ENCODE data around the gene SYNGR1. TPM values are rescaled to one million over a fixed set of nuclear protein-coding genes. Genes with fewer than 3 reads are reported as not detected.

SYNGR1 gene
- total RNA-seq, 1 donor from 2014 or later = 26.6 TPM

DNA sequence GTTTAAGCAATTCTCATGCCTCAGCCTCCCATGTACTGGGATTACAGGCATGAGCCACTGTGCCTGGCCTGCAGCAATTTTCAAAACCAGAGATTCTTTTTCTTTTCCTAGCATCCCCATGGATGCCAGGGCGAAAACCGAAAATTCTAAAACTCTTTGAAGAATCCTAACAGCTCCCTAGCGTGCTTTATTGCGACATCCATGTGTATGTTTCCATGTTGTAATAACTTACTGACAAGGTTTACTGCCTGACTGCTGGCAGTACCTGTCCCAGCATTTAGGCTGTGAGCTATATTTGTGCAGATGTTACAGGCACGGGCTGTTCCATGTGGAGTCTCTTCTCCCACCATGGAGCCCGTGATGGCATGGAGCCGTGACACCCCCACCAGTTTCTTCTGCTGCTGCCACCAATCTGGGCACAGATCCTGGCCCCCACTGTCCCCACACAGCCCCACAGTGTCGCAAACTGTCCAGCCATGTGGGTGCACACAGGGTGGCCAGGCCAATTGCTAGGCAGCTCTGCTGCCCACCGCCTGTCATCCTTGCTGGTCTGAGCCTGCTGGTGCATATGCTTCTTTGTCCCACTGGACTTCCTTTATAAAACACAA lies 42.7 kb downstream of the SYNGR1 start:
- TF ChIP-seq, protein P1, sequence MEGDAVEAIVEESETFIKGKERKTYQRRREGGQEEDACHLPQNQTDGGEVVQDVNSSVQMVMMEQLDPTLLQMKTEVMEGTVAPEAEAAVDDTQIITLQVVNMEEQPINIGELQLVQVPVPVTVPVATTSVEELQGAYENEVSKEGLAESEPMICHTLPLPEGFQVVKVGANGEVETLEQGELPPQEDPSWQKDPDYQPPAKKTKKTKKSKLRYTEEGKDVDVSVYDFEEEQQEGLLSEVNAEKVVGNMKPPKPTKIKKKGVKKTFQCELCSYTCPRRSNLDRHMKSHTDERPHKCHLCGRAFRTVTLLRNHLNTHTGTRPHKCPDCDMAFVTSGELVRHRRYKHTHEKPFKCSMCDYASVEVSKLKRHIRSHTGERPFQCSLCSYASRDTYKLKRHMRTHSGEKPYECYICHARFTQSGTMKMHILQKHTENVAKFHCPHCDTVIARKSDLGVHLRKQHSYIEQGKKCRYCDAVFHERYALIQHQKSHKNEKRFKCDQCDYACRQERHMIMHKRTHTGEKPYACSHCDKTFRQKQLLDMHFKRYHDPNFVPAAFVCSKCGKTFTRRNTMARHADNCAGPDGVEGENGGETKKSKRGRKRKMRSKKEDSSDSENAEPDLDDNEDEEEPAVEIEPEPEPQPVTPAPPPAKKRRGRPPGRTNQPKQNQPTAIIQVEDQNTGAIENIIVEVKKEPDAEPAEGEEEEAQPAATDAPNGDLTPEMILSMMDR (IDR thresholded peaks at IDR 0.05) = no peak
- Mint-ChIP-seq H3K27ac (ENCODE audit: unreplicated experiment) (no peak overlapping the region), H3K4me3 (ENCODE audit: unreplicated experiment) (no peak overlapping the region), H3K27me3 (ENCODE audit: unreplicated experiment) (no peaks in the 10 kb centered on the region), H3K9me3 (ENCODE audit: unreplicated experiment) (no peaks in the 10 kb centered on the region), H3K4me1 (ENCODE audit: unreplicated experiment) (peaks cover 7% of the 10 kb centered on the region), H3K36me3 (ENCODE audit: unreplicated experiment) (no peaks in the 10 kb centered on the region)
- DNase-seq (ENCODE audit: extremely low spot score, unreplicated experiment) = no peak

DNA sequence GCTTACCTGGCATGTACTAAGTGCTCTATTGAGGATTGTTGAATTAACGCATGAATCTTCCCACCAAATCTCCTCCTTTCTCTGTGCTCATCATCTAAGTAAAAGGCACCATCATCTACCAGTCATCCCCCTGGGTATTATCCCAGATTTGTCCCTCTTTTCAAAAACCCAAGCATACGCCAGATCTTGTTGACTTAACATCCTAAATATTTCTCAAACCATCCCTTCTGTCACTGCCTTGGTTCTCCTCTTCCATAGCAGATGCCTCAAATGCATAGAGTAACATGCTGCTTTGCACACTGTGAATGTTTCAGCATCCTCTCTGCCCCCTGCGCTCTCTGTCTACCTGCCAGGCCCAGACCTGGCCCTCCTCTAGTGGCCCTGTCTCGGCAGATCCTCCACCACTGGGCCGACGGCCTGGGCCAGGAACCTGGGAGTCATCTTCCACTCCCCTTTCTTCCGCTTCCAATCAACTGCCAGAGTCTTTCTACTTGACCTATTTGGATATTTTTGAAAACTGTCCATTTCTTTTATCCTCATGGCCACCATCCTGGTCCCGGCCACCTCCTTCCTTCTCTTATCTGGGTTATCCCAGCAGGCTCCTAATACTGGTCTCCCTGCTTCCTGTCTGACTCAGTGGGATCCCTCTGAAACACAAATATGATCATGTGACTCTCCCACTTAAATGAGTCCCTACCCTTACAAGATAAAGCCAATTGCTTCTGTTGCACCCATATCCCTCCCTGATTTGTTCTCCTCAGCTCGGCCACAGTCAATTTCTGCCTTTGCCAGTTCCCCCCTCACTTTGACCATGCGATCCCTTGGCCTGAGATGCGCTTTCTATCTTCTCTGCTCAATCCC lies 46.4 kb downstream of the SYNGR1 start:
- DNase-seq (ENCODE audit: extremely low spot score, unreplicated experiment) = no peak
- Mint-ChIP-seq H3K4me3 (ENCODE audit: unreplicated experiment) (no peak overlapping the region), H3K27me3 (ENCODE audit: unreplicated experiment) (no peaks in the 10 kb centered on the region), H3K4me1 (ENCODE audit: unreplicated experiment) (peaks cover 12% of the 10 kb centered on the region), H3K36me3 (ENCODE audit: unreplicated experiment) (no peaks in the 10 kb centered on the region), H3K9me3 (ENCODE audit: unreplicated experiment) (no peaks in the 10 kb centered on the region), H3K27ac (ENCODE audit: unreplicated experiment) (no peak overlapping the region)
- TF ChIP-seq, protein P1 (IDR thresholded peaks at IDR 0.05) = no peak

DNA sequence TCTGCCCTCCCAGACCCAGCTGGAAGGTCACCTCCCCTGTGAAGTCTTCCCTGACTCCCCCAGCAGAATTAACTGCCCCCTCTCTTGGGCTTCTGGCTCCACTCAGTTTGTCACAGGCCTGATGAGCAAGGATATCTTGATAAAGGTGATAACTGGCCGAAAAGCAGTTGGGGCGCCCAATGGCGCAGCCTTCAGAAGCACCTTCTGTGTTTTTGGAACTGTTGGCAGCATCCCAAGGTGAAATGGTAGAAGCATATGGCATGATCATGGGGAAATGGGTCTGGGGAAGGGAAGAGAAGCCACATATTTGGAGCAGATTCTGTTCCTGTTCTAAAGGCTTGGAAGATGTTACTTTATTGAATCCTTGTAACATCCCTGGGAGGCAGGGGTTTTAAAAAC lies 47.0 kb downstream of the SYNGR1 start:
- Mint-ChIP-seq H3K4me3 (ENCODE audit: unreplicated experiment) (no peak overlapping the region), H3K36me3 (ENCODE audit: unreplicated experiment) (no peaks in the 10 kb centered on the region)

DNA sequence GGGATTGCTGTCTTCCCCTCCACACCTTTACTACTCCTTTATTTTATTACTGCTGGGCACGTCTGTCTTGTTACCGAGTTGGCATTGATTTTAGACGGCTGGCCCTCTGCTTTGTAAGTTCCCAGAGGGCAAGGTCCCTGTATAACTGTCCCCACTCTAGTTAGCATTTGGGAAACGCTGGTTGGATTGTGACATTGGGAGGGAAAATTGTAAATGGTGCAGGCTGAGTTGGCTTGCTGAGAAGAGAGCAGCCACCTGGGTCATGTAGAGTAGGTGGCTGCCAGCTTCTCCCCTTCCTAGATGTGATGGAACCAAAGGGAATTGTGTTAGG lies 51.5 kb downstream of the SYNGR1 start:
- peaks cover 20% of the 10 kb centered on the region for H3K36me3 Mint-ChIP-seq (ENCODE audit: unreplicated experiment)
- H3K9me3 Mint-ChIP-seq (ENCODE audit: unreplicated experiment) = no peaks in the 10 kb centered on the region
- no peak for DNase-seq (ENCODE audit: extremely low spot score, unreplicated experiment)
- peaks cover 21% of the 10 kb centered on the region for H3K4me1 Mint-ChIP-seq (ENCODE audit: unreplicated experiment)
- H3K4me3 Mint-ChIP-seq (ENCODE audit: unreplicated experiment) = peak overlapping the region; percentile 52
- TF ChIP-seq, protein P1 (IDR thresholded peaks at IDR 0.05) = no peak
- H3K27me3 Mint-ChIP-seq (ENCODE audit: unreplicated experiment) = no peaks in the 10 kb centered on the region
- H3K27ac Mint-ChIP-seq (ENCODE audit: unreplicated experiment) = peak overlapping the region; percentile 14

More for the DNA sequence above, 47.0 kb downstream of the SYNGR1 start:
- Mint-ChIP-seq H3K9me3 (ENCODE audit: unreplicated experiment) (no peaks in the 10 kb centered on the region), H3K27me3 (ENCODE audit: unreplicated experiment) (no peaks in the 10 kb centered on the region), H3K4me1 (ENCODE audit: unreplicated experiment) (peaks cover 14% of the 10 kb centered on the region), H3K27ac (ENCODE audit: unreplicated experiment) (no peak overlapping the region)
- no peak for DNase-seq (ENCODE audit: extremely low spot score, unreplicated experiment)
- TF ChIP-seq, protein P1 (IDR thresholded peaks at IDR 0.05) = no peak

DNA sequence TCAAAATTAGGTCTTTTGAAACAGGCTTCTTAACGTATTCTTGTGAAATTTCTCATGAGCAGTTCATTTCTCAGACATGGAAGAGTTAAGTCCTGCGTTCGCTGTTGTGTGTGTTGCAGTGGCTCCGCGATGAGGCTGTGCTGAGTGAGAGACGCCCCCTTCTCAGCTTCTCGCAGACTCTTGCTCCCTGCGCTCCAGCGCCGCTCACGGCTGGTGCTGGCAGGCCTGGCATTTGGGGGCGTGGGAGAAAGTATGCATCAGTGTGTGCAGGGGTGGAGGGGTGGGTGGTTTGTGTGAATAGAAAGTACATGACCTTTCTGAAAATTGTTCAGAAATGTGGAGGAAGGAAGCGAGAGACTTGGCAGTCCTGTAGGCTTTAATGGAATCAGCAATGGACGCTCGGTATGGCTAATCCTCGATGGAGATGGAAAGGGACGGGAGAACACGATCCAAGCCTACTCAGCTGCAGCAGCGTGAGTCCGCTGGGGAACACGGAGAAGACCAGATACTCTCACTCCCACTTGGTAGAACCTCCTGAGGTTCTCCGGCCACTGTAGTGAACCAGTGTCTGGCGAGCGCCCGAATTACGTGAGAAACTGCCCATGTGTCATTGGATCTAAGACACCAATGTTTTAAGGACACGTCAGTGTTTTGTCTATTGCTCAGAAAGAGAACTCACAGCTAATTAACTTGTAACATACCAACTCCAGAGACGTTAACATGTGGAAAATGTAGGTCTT lies 55.7 kb downstream of the SYNGR1 start:
- no peaks in the 10 kb centered on the region for H3K9me3 Mint-ChIP-seq (ENCODE audit: unreplicated experiment)
- DNase-seq (ENCODE audit: extremely low spot score, unreplicated experiment) = no peak

More for the DNA sequence above, 55.7 kb downstream of the SYNGR1 start:
- no peaks in the 10 kb centered on the region for H3K27me3 Mint-ChIP-seq (ENCODE audit: unreplicated experiment)
- H3K36me3 Mint-ChIP-seq (ENCODE audit: unreplicated experiment) = peaks cover 20% of the 10 kb centered on the region
- peaks cover 14% of the 10 kb centered on the region for H3K4me1 Mint-ChIP-seq (ENCODE audit: unreplicated experiment)
- TF ChIP-seq, protein P1 (IDR thresholded peaks at IDR 0.05) = no peak
- H3K4me3 Mint-ChIP-seq (ENCODE audit: unreplicated experiment) = no peak overlapping the region
- H3K27ac Mint-ChIP-seq (ENCODE audit: unreplicated experiment) = no peak overlapping the region
